ENCODE data around the gene TAPBPL.

- TF ChIP-seq, protein P1, sequence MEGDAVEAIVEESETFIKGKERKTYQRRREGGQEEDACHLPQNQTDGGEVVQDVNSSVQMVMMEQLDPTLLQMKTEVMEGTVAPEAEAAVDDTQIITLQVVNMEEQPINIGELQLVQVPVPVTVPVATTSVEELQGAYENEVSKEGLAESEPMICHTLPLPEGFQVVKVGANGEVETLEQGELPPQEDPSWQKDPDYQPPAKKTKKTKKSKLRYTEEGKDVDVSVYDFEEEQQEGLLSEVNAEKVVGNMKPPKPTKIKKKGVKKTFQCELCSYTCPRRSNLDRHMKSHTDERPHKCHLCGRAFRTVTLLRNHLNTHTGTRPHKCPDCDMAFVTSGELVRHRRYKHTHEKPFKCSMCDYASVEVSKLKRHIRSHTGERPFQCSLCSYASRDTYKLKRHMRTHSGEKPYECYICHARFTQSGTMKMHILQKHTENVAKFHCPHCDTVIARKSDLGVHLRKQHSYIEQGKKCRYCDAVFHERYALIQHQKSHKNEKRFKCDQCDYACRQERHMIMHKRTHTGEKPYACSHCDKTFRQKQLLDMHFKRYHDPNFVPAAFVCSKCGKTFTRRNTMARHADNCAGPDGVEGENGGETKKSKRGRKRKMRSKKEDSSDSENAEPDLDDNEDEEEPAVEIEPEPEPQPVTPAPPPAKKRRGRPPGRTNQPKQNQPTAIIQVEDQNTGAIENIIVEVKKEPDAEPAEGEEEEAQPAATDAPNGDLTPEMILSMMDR (IDR thresholded peaks at IDR 0.05), result no peak
- TF ChIP-seq POLR2A (IDR thresholded peaks at IDR 0.05), result no peak
- TF ChIP-seq EP300 (IDR thresholded peaks at IDR 0.05), result no peak
Measured at GRCh38 chr12:6435961-6436715, 15.7 kb upstream of the TAPBPL start.

Measured in ovary (tissue), 3 donors.